MCF 10A (cell line): Measurements from ENCODE around the gene RPL36. TPM values are rescaled to one million over a fixed set of nuclear protein-coding genes. Genes with fewer than 3 reads are reported as not detected.
A peak's percentile ranks its signal among the peaks of the same experiment; 100 is the strongest.

Experiments
- Bru-seq: library from RNA; stranded (reverse); fragments of 400-500 nt; gene quantifications from one replicate; lab custom pipeline; 2021; lab: Mats Ljungman, UMichigan
- BruChase-seq, 2 experiments: library from RNA; stranded (reverse); fragments of 400-500 nt; gene quantifications; one replicate each; lab custom pipeline; 2021; lab: Mats Ljungman, UMichigan
- BruUV-seq: library from RNA; stranded (reverse); fragments of 400-500 nt; replicated peaks from 2 replicates; lab custom pipeline; 2021; lab: Mats Ljungman, UMichigan
- CTCF ChIA-PET: fragments of 300-600 bp; sonication (Branson Sonifier 250); formaldehyde crosslinking; extraction: SDS; loops from one replicate; lab custom pipeline; 2021; ENCODE audit warnings: antibody characterized with exemption, inconsistent platforms; lab: Yijun Ruan, JAX
- POLR2A ChIA-PET: fragments of 300-600, 350-650 bp; sonication (Branson Sonifier 250); formaldehyde crosslinking; extraction: SDS; loops from one replicate; lab custom pipeline; 2020; ENCODE audit warnings: antibody characterized with exemption, inconsistent platforms; lab: Yijun Ruan, JAX
- DNase-seq: peaks from one replicate; pipeline ENCODE4 v3.0.0-alpha.2; 2018; ENCODE audit not compliant: unreplicated experiment
- H3K27ac Mint-ChIP-seq: one replicate; pipeline ENCODE4 v1.8.0; 2022; ENCODE audit warnings: mild to moderate bottlenecking, low read depth, mixed read lengths; ENCODE audit not compliant: unreplicated experiment
- H3K27me3 Mint-ChIP-seq: one replicate; pipeline ENCODE4 v1.8.0; 2022; ENCODE audit warnings: mixed read lengths; ENCODE audit not compliant: insufficient read depth, unreplicated experiment
- H3K36me3 Mint-ChIP-seq: one replicate; pipeline ENCODE4 v1.8.0; 2022; ENCODE audit warnings: mild to moderate bottlenecking, moderate library complexity, mixed read lengths; ENCODE audit not compliant: insufficient read depth, unreplicated experiment
- H3K4me1 Mint-ChIP-seq: one replicate; pipeline ENCODE4 v1.8.0; 2022; ENCODE audit warnings: mixed read lengths; ENCODE audit not compliant: insufficient read depth, unreplicated experiment
- H3K4me3 Mint-ChIP-seq: one replicate; pipeline ENCODE4 v1.8.0; 2022; ENCODE audit warnings: mild to moderate bottlenecking, moderate library complexity, mixed read lengths; ENCODE audit not compliant: unreplicated experiment
- H3K9me3 Mint-ChIP-seq: one replicate; pipeline ENCODE4 v1.8.0; 2022; ENCODE audit warnings: mixed read lengths; ENCODE audit not compliant: unreplicated experiment
- CTCF ChIP-seq: fragments of 200-600 bp; IDR thresholded peaks from one replicate; pipeline ENCODE4 v1.8.0; 2022; ENCODE audit warnings: antibody characterized with exemption, mild to moderate bottlenecking; ENCODE audit not compliant: unreplicated experiment
- intact Hi-C: fragments of 100-400 bp; cut with micrococcal nuclease; formaldehyde crosslinking; loops from 2 replicates; pipeline ENCODE4 v1.14.1; 2022
- long read RNA-seq: library from polyadenylated mRNA; stranded (forward); transcript quantifications from one replicate; pipeline ENCODE4 v2.0.0, GENCODE V29; 2022
- total RNA-seq: library from RNA; stranded (reverse); gene quantifications from 2 replicates; pipeline ENCODE4 v1.2.3, GENCODE V29; 2022

RPL36 gene
- 1,569 and 1,807 TPM in 2 replicates for total RNA-seq
- Bru-seq, nascent RNA = percentile 88 among the genes with signal in this experiment
- BruChase-seq, experiment 1, labeled RNA remaining after a 6-hour chase = percentile 79 among the genes with signal in this experiment
- BruChase-seq, experiment 2, labeled RNA remaining after a 2-hour chase = percentile 78 among the genes with signal in this experiment
- long read RNA-seq, transcript RPL36-202 (3 exons, 556 nt) = minor isoform, 101 of 1,266 reads
- long read RNA-seq, transcript RPL36-201 (4 exons, 707 nt) = major isoform, 1,114 of 1,266 reads
- long read RNA-seq, partial matches to known transcripts = 39 of 1,266 reads
- long read RNA-seq, other reads (novel, unspliced or antisense) = 12 of 1,266 reads

- H3K4me1 Mint-ChIP-seq = no peaks in the 10 kb centered on the region
- H3K4me3 Mint-ChIP-seq = peak within 1 kb of the TSS; percentile 92
- TSS peak; percentile 76 for BruUV-seq
- DNase-seq = peak; percentile 97
- POLR2A ChIA-PET = interaction anchor here (0.6 to 3.8 kb wide), 31 partner anchors 8 to 1316 kb away, joined by 3 to 119 read pairs (median 3); partner anchors contain the start of genes CATSPERD, DUS3L, HSD11B1L and LONP1
- CTCF ChIA-PET = interaction anchor here (0.5 to 4.0 kb wide), 10 partner anchors 18 to 432 kb away, joined by 3 to 43 read pairs (median 4); partner anchors contain the start of genes CATSPERD, LONP1, SAFB and SAFB2
- peak; percentile 90 for TF ChIP-seq CTCF
- peaks cover 54% of the 10 kb centered on the region for H3K36me3 Mint-ChIP-seq
- H3K9me3 Mint-ChIP-seq = no peaks in the 10 kb centered on the region
- H3K27ac Mint-ChIP-seq = peak within 1 kb of the TSS; percentile 97
- no peaks in the 10 kb centered on the region for H3K27me3 Mint-ChIP-seq
- intact Hi-C loops = loop anchor here (1.0 to 10.0 kb wide), 3 partner anchors 10 to 104 kb away; partner anchors contain the start of genes CATSPERD, DUS3L, LONP1 and MICOS13
Measured at GRCh38 chr19:5690125-5690954, at the start of gene RPL36. Gene RPL36, plus strand, starts transcription at chr19:5690295. Its CDS starts 213 bp downstream, at chr19:5690508.

GRCh38 chr19:5641171-5641570 is 48.9 kb upstream of the RPL36 start:
- H3K27ac Mint-ChIP-seq = no peak overlapping the region
- intact Hi-C loops = no loop called here
- H3K4me3 Mint-ChIP-seq = no peak overlapping the region
- H3K36me3 Mint-ChIP-seq = peaks cover 81% of the 10 kb centered on the region
- CTCF ChIA-PET = interaction anchor here (0.6 kb wide), 1 partner anchor 982 kb away, joined by 5 read pairs; no protein-coding TSS in a partner anchor
- no peak for TF ChIP-seq CTCF
- H3K27me3 Mint-ChIP-seq = no peaks in the 10 kb centered on the region
- POLR2A ChIA-PET = interaction anchor here (1.1 kb wide), 1 partner anchor 17 kb away, joined by 3 read pairs; no protein-coding TSS in a partner anchor
- H3K4me1 Mint-ChIP-seq = peaks cover 10% of the 10 kb centered on the region
- DNase-seq = no peak
- no TSS peak for BruUV-seq
- H3K9me3 Mint-ChIP-seq = no peaks in the 10 kb centered on the region

- CTCF ChIA-PET = no interaction called here
Measured at GRCh38 chr19:5642204-5642603, 47.9 kb upstream of the RPL36 start.

More at GRCh38 chr19:5642204-5642603, 47.9 kb upstream of the RPL36 start:
- no peak for DNase-seq
- Mint-ChIP-seq H3K4me3 (no peak overlapping the region), H3K27ac (no peak overlapping the region), H3K27me3 (no peaks in the 10 kb centered on the region), H3K9me3 (no peaks in the 10 kb centered on the region), H3K4me1 (peaks cover 10% of the 10 kb centered on the region), H3K36me3 (peaks cover 87% of the 10 kb centered on the region)
- POLR2A ChIA-PET = interaction anchor here (1.0 to 1.2 kb wide), 2 partner anchors 19 to 33 kb away, joined by 3 read pairs; partner anchors contain the start of genes SAFB and SAFB2
- intact Hi-C loops = no loop called here
- no peak for TF ChIP-seq CTCF
- no TSS peak for BruUV-seq
